Measurements from ENCODE around the gene GRIA1. TPM values are rescaled to one million over a fixed set of nuclear protein-coding genes. Genes with fewer than 3 reads are reported as not detected.

The GRIA1 gene
- total RNA-seq, 3 donors from 2014 or later (not counting 1 experiment from before 2014, with no cell fraction given), result not detected

DNA sequence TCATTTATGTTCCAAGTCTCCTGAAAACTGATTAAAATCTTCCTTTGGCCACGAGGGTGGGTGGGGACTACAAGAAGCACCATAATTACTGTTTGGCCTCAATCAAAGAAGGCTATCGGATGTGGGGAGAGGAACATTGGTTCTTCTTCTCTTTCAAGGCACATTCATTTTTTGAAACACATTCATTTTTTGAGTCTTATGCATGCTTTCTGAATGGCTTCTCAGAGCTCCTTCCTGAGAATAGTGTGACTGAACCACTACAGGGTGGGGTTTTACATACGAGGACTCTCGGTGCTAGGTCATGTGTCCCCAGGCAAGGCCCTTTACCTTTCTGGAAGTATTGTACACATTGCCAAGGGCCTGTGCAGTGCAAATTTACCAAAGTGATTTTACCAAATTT lies 7.0 kb upstream of the GRIA1 start:
- no peak for DNase-seq
- Mint-ChIP-seq H3K4me1 (no peaks in the 10 kb centered on the region), H3K4me3 (no peak overlapping the region), H3K27ac (no peak overlapping the region), H3K36me3 (no peaks in the 10 kb centered on the region), H3K27me3 (ENCODE audit: low read depth in 2 of 2) (peaks cover 3 to 15% of the 10 kb centered on the region in 2 donors), H3K9me3 (no peaks in the 10 kb centered on the region)
- Histone ChIP-seq H3K27me3 (ENCODE audit: control insufficient read depth, insufficient read depth, low read length) (no peaks in the 10 kb centered on the region), H3K36me3 (ENCODE audit: control insufficient read depth, insufficient read depth, low read length) (no peaks in the 10 kb centered on the region), H3K4me1 (ENCODE audit: control insufficient read depth, insufficient read depth, low read length) (no peaks in the 10 kb centered on the region), H3K27ac (ENCODE audit: low read length) (no peak overlapping the region), H3K9me3 (ENCODE audit: control insufficient read depth, insufficient read depth, low read length) (no peaks in the 10 kb centered on the region), H3K4me3 (ENCODE audit: low read length) (no peak overlapping the region)
- ATAC-seq, result no peak
- intact Hi-C loops (cut with micrococcal nuclease), result no loop called here
- TF ChIP-seq, protein P1, sequence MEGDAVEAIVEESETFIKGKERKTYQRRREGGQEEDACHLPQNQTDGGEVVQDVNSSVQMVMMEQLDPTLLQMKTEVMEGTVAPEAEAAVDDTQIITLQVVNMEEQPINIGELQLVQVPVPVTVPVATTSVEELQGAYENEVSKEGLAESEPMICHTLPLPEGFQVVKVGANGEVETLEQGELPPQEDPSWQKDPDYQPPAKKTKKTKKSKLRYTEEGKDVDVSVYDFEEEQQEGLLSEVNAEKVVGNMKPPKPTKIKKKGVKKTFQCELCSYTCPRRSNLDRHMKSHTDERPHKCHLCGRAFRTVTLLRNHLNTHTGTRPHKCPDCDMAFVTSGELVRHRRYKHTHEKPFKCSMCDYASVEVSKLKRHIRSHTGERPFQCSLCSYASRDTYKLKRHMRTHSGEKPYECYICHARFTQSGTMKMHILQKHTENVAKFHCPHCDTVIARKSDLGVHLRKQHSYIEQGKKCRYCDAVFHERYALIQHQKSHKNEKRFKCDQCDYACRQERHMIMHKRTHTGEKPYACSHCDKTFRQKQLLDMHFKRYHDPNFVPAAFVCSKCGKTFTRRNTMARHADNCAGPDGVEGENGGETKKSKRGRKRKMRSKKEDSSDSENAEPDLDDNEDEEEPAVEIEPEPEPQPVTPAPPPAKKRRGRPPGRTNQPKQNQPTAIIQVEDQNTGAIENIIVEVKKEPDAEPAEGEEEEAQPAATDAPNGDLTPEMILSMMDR (IDR thresholded peaks at IDR 0.05), result no peak
- WGBS (ENCODE audit: insufficient coverage), result 80% methylated on average over 4 of the region's 4 CpGs

DNA sequence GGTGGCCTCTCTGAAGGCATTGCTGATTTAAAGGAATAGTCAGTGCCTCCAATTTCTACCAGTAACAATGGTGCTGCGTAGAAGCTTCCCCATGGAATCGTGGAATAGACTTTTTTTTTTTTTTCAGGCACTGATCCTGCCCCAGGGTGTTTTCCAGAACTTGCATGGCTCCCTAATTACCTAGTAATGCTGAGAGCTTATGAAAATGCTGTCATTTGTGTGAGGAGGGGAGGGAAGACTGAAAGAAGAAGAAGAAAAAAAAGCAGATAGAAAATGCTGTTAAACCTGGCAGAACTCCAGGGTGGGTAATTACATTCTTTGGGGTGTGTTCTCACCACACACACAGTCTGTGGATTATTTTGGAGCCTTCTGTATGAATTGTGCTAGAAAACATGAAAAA lies 4.8 kb upstream of the GRIA1 start:
- H3K9me3 Mint-ChIP-seq, result no peaks in the 10 kb centered on the region
- peaks cover 14 to 28% of the 10 kb centered on the region in 2 donors for H3K27me3 Mint-ChIP-seq (ENCODE audit: low read depth in 2 of 2)
- Histone ChIP-seq H3K36me3 (ENCODE audit: control insufficient read depth, insufficient read depth, low read length) (no peaks in the 10 kb centered on the region), H3K27me3 (ENCODE audit: control insufficient read depth, insufficient read depth, low read length) (peaks cover 4% of the 10 kb centered on the region), H3K27ac (ENCODE audit: low read length) (no peak overlapping the region), H3K9me3 (ENCODE audit: control insufficient read depth, insufficient read depth, low read length) (no peaks in the 10 kb centered on the region), H3K4me1 (ENCODE audit: control insufficient read depth, insufficient read depth, low read length) (no peaks in the 10 kb centered on the region), H3K4me3 (ENCODE audit: low read length) (no peak overlapping the region)
- H3K27ac Mint-ChIP-seq, result no peak overlapping the region
- WGBS (ENCODE audit: insufficient coverage), result 71% methylated on average over 2 of the region's 2 CpGs
- intact Hi-C loops (cut with micrococcal nuclease), result no loop called here
- H3K4me3 Mint-ChIP-seq, result no peak overlapping the region
- DNase-seq (no peak), ATAC-seq (no peak)
- TF ChIP-seq, protein P1 (IDR thresholded peaks at IDR 0.05), result no peak
- H3K4me1 Mint-ChIP-seq, result no peaks in the 10 kb centered on the region
- no peaks in the 10 kb centered on the region for H3K36me3 Mint-ChIP-seq

DNA sequence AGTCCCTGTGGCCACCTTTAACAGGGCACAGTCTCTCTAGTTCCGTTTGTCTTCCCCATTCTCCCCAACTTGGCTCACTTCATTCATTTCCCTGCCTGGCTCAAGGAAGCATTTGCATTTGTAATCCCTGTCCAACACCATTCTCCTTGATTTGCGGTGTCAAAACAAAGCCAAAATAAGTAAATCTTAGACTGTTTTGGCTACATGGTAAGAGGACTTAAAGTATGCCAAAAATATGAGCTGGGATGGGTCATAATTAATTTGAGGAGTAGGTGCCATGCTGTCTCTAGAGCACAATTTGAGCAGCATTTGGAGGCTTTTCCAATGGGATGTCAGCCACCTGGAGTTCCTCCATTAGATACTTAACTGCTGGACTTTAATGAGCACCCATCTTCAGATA lies 3.7 kb upstream of the GRIA1 start:
- TF ChIP-seq, protein P1 (IDR thresholded peaks at IDR 0.05), result no peak
- H3K27me3 Mint-ChIP-seq (ENCODE audit: low read depth in 2 of 2), result peaks cover 23 to 38% of the 10 kb centered on the region in 2 donors
- H3K27ac Mint-ChIP-seq, result no peak overlapping the region
- H3K9me3 ChIP-seq (ENCODE audit: control insufficient read depth, insufficient read depth, low read length), result no peaks in the 10 kb centered on the region
- no peak overlapping the region for H3K4me3 ChIP-seq (ENCODE audit: low read length)
- no peak overlapping the region for H3K27ac ChIP-seq (ENCODE audit: low read length)
- H3K9me3 Mint-ChIP-seq, result no peaks in the 10 kb centered on the region
- H3K4me1 Mint-ChIP-seq, result no peaks in the 10 kb centered on the region
- WGBS (ENCODE audit: insufficient coverage), result 68% methylated on average over 2 of the region's 2 CpGs
- peaks cover 6% of the 10 kb centered on the region for H3K27me3 ChIP-seq (ENCODE audit: control insufficient read depth, insufficient read depth, low read length)
- no peak overlapping the region for H3K4me3 Mint-ChIP-seq
- ATAC-seq, result no peak
- intact Hi-C loops (cut with micrococcal nuclease), result no loop called here
- no peaks in the 10 kb centered on the region for H3K36me3 Mint-ChIP-seq
- no peak for DNase-seq
- no peaks in the 10 kb centered on the region for H3K4me1 ChIP-seq (ENCODE audit: control insufficient read depth, insufficient read depth, low read length)
- H3K36me3 ChIP-seq (ENCODE audit: control insufficient read depth, insufficient read depth, low read length), result no peaks in the 10 kb centered on the region

DNA sequence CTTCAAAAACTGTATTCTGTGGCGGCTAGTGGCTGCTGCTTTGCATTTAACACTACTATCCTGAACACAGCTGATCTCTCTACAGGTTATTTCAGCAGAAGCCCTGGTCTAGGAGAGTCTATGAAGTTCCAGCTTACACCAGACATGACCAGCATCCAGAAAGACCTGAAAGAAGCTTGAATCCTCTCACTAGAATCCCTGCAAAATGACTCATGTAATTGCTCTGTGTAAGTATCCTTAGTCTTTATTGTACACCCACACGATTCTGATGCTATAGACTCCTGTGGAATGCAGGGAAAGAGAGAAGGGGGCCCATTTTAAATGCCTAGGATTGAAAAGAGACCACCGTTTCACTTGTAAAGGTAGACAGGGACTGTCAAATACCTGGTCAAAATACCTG lies 859 bp upstream of the GRIA1 start:
- H3K27ac ChIP-seq (ENCODE audit: low read length), result no peak overlapping the region
- no peak overlapping the region for H3K4me3 ChIP-seq (ENCODE audit: low read length)
- no peaks in the 10 kb centered on the region for H3K4me1 ChIP-seq (ENCODE audit: control insufficient read depth, insufficient read depth, low read length)
- TF ChIP-seq, protein P1 (IDR thresholded peaks at IDR 0.05), result no peak
- 83% methylated on average over 3 of the region's 3 CpGs for WGBS (ENCODE audit: insufficient coverage)
- Mint-ChIP-seq H3K27me3 (ENCODE audit: low read depth in 2 of 2) (peaks cover 35 to 57% of the 10 kb centered on the region in 2 donors), H3K27ac (no peak overlapping the region), H3K4me1 (no peaks in the 10 kb centered on the region), H3K36me3 (no peaks in the 10 kb centered on the region), H3K9me3 (no peaks in the 10 kb centered on the region), H3K4me3 (no peak overlapping the region)
- H3K27me3 ChIP-seq (ENCODE audit: control insufficient read depth, insufficient read depth, low read length), result peaks cover 10% of the 10 kb centered on the region
- DNase-seq (no peak), ATAC-seq (no peak)
- intact Hi-C loops (cut with micrococcal nuclease), result no loop called here
- no peaks in the 10 kb centered on the region for H3K9me3 ChIP-seq (ENCODE audit: control insufficient read depth, insufficient read depth, low read length)
- H3K36me3 ChIP-seq (ENCODE audit: control insufficient read depth, insufficient read depth, low read length), result no peaks in the 10 kb centered on the region
